NCI-H2081 treated with DMSO at 0.1 percent for 48 hours (cell line): ENCODE measurements around the gene LGALS3BP.
"Not testable (repeated sequence)": the region's sequence is repeated elsewhere in the genome, so short reads cannot be mapped to it uniquely, and the experiment has no call there.

Experiments used
- DNase-seq: peaks from one replicate; lab custom pipeline; 2025; lab: John Stamatoyannopoulos, UW

LGALS3BP gene

GRCh38 chr17:78979780-78980623 lies at the start of gene LGALS3BP:
TSS of gene LGALS3BP (minus strand) at chr17:78979923. CDS start at chr17:78977191, 2,732 bp downstream.
- DNase-seq = peak; percentile 97

- DNase-seq = no peak
Observed at GRCh38 chr17:79028496-79029326, 49.0 kb upstream of the LGALS3BP start.

- DNase-seq = no peak
Observed at GRCh38 chr17:79027925-79028491, 48.3 kb upstream of the LGALS3BP start.

GRCh38 chr17:79027274-79027924 lies 47.7 kb upstream of the LGALS3BP start:
- no peak for DNase-seq

GRCh38 chr17:79026376-79027273 lies 46.9 kb upstream of the LGALS3BP start:
- DNase-seq = no peak

- no peak for DNase-seq
Observed at GRCh38 chr17:79024901-79025737, 45.4 kb upstream of the LGALS3BP start.

- DNase-seq = no peak
Observed at GRCh38 chr17:79023886-79024771, 44.4 kb upstream of the LGALS3BP start, which contains the start of gene C1QTNF1. TSS of gene C1QTNF1 (plus strand) at chr17:79024169. CDS start at chr17:79043969, 19,800 bp downstream.

- no peak for DNase-seq
Observed at GRCh38 chr17:79023180-79023705, 43.5 kb upstream of the LGALS3BP start.

- no peak for DNase-seq
Observed at GRCh38 chr17:79022507-79022991, 42.8 kb upstream of the LGALS3BP start.

GRCh38 chr17:79021929-79022328 lies 42.2 kb upstream of the LGALS3BP start:
- not testable (repeated sequence) for DNase-seq

- DNase-seq = no peak
Observed at GRCh38 chr17:79020631-79021301, 41.0 kb upstream of the LGALS3BP start.

- peak; percentile 33 for DNase-seq
Observed at GRCh38 chr17:79019632-79020584, 40.2 kb upstream of the LGALS3BP start.

GRCh38 chr17:79019261-79019631 lies 39.5 kb upstream of the LGALS3BP start:
- no peak for DNase-seq

- DNase-seq = no peak
Observed at GRCh38 chr17:79018370-79018695, 38.6 kb upstream of the LGALS3BP start.

GRCh38 chr17:79017546-79018369 lies 38.0 kb upstream of the LGALS3BP start:
- no peak for DNase-seq

GRCh38 chr17:79014158-79014758 lies 34.5 kb upstream of the LGALS3BP start:
- DNase-seq = no peak
